B cell (primary cell): Measurements from ENCODE around the gene SUOX. TPM values are rescaled to one million over a fixed set of nuclear protein-coding genes. Genes with fewer than 3 reads are reported as not detected.

ENCODE experiments used
- ATAC-seq: fragments of 200-7000 bp; cut with Tn5 transposase; one replicate; pipeline ENCODE4 v1.10.0; 2021; ENCODE audit warnings: low read depth, mild to moderate bottlenecking, moderate number of reproducible peaks, moderate library complexity
- CTCF ChIA-PET: fragments of 350-600 bp; sonication (Branson Sonifier 250); formaldehyde crosslinking; loops from one replicate; lab custom pipeline; 2021; ENCODE audit warnings: antibody characterized with exemption, inconsistent platforms; lab: Charles Lee
- POLR2A ChIA-PET: fragments of 350-600 bp; sonication (Branson Sonifier 250); formaldehyde crosslinking; loops from one replicate; lab custom pipeline; 2021; ENCODE audit warnings: antibody characterized with exemption; lab: Charles Lee
- DNase-seq: peaks from one replicate; pipeline ENCODE4 v3.0.0; 2013
- H2AFZ ChIP-seq: 2 replicates; pipeline ENCODE4 v1.6.1; 2012; ENCODE audit warnings: mild to moderate bottlenecking, low read depth, low read length; ENCODE audit not compliant: insufficient read depth, poor library complexity, severe bottlenecking
- H3K27ac ChIP-seq, 2 donors: 1 replicate in 1 of 2; 2 replicates in 1 of 2; pipeline ENCODE4 v1.5.1; 2012 to 2013; ENCODE audit warnings: low read length in 2 of 2, mild to moderate bottlenecking in 2 of 2, moderate library complexity in 1 of 2
- H3K27me3 ChIP-seq, 4 experiments: fragments of 200-600 bp in 1 of 4; sonication (generic) in 1 of 4; replicated peaks in 1 of 4; 1 replicate in 2 of 4; 2 replicates in 2 of 4; pipeline versions ENCODE4 v1.6.1 to v1.7.0; 2013 to 2016; ENCODE audit warnings: low read length in 3 of 4, mild to moderate bottlenecking in 2 of 4, mixed read lengths in 1 of 4, moderate library complexity in 1 of 4; ENCODE audit not compliant: insufficient read depth in 4 of 4, control insufficient read depth in 3 of 4; ENCODE audit errors: control extremely low read depth in 1 of 4
- H3K36me3 ChIP-seq, 2 experiments: replicated peaks in 1 of 2; 1 replicate in 1 of 2; 2 replicates in 1 of 2; pipeline versions ENCODE4 v1.6.1 to v1.7.1; 2013; ENCODE audit warnings: low read length in 1 of 2; ENCODE audit not compliant: insufficient read depth in 2 of 2, control insufficient read depth in 1 of 2; ENCODE audit errors: control extremely low read depth in 1 of 2, extremely low read depth in 1 of 2
- H3K4me1 ChIP-seq, 2 donors: fragments of 200-600 bp in 1 of 2; sonication (generic) in 1 of 2; 1 replicate in 1 of 2; 2 replicates in 1 of 2; pipeline versions ENCODE4 v1.5.1 to v1.6.1; 2013 to 2017; ENCODE audit warnings: low read length in 2 of 2; ENCODE audit not compliant: control insufficient read depth in 2 of 2, insufficient read depth in 2 of 2
- H3K4me2 ChIP-seq: replicated peaks from 2 replicates; pipeline ENCODE3; 2012; ENCODE audit warnings: mild to moderate bottlenecking, low read depth, low read length; ENCODE audit not compliant: poor library complexity, severe bottlenecking
- H3K4me3 ChIP-seq, 5 experiments: fragments of 200-600 bp in 1 of 5; sonication (generic) in 1 of 5; 1 replicate in 3 of 5; 2 replicates in 2 of 5; pipeline versions ENCODE4 v1.5.1 to v1.7.0; 2011 to 2016; ENCODE audit warnings: low read length in 4 of 5, mild to moderate bottlenecking in 4 of 5, low read depth in 2 of 5, control low read depth in 1 of 5, moderate library complexity in 1 of 5; ENCODE audit not compliant: insufficient read depth in 1 of 5; ENCODE audit errors: control extremely low read depth in 1 of 5, extremely low read depth in 1 of 5
- H3K79me2 ChIP-seq: fragments of 200-600 bp; sonication (generic); one replicate; pipeline ENCODE4 v1.6.0; 2016; ENCODE audit warnings: low read length; ENCODE audit not compliant: control insufficient read depth, insufficient read depth
- H3K9ac ChIP-seq: fragments of 200-600 bp; sonication (generic); 2 replicates; pipeline ENCODE4 v1.6.1; 2017; ENCODE audit warnings: mild to moderate bottlenecking, low read length, moderate library complexity
- H3K9me3 ChIP-seq, 3 donors: one replicate each; pipeline versions ENCODE4 v1.6.1 to v1.7.1; 2013; ENCODE audit warnings: low read length in 2 of 3; ENCODE audit not compliant: control insufficient read depth in 2 of 3, insufficient read depth in 1 of 3; ENCODE audit errors: control extremely low read depth in 1 of 3
- H4K20me1 ChIP-seq: 2 replicates; pipeline ENCODE4 v1.6.0; 2012; ENCODE audit warnings: mild to moderate bottlenecking, low read length; ENCODE audit not compliant: insufficient read depth, control insufficient read depth, poor library complexity, severe bottlenecking
- H3K27ac Mint-ChIP-seq: one replicate; pipeline ENCODE4 v1.8.0; 2021; ENCODE audit warnings: mixed read lengths
- H3K27me3 Mint-ChIP-seq: one replicate; pipeline ENCODE4 v1.8.0; 2021; ENCODE audit warnings: mixed read lengths
- H3K4me1 Mint-ChIP-seq: one replicate; pipeline ENCODE4 v1.8.0; 2021; ENCODE audit warnings: mixed read lengths
- H3K4me3 Mint-ChIP-seq: one replicate; pipeline ENCODE4 v1.8.0; 2021; ENCODE audit warnings: mixed read lengths
- H3K9me3 Mint-ChIP-seq: one replicate; pipeline ENCODE4 v1.8.0; 2022; ENCODE audit warnings: mixed read lengths; ENCODE audit not compliant: insufficient read depth
- CTCF ChIP-seq: fragments of 200-600 bp; IDR thresholded peaks from one replicate; pipeline ENCODE4 v1.8.0; 2022; ENCODE audit warnings: antibody characterized with exemption, mild to moderate bottlenecking
- EZH2 ChIP-seq: IDR thresholded peaks from 2 replicates; pipeline ENCODE4 v1.6.1; 2012; ENCODE audit warnings: borderline replicate concordance, low read depth, mild to moderate bottlenecking, moderate library complexity, low read length; ENCODE audit not compliant: insufficient read depth, poor library complexity, severe bottlenecking
- WGBS: methylation state at CpG from one replicate; pipeline ENCODE4 v1.1.5; 2013; ENCODE audit warnings: missing lambda C conversion rate; ENCODE audit not compliant: insufficient coverage; 5-methylcytosine and 5-hydroxymethylcytosine counted together
- intact Hi-C: fragments of 100-400 bp; cut with micrococcal nuclease; formaldehyde crosslinking; loops from one replicate; pipeline ENCODE4 v1.10.0; 2022
- polyA plus RNA-seq: library from polyadenylated mRNA; depleted of rRNA; stranded (reverse); fragments of >200 nt; gene quantifications from 2 replicates; pipeline ENCODE4 v1.2.3, GENCODE V29; 2012
- total RNA-seq, 2 donors: library from RNA; stranded (reverse); fragments of 120-200 nt in 1 of 2; gene quantifications; 1 replicate in 1 of 2; 2 replicates in 1 of 2; pipeline versions ENCODE4 v1.2.3 to v1.2.4, GENCODE V29; 2013 to 2022

Gene SUOX
- total and polyA plus RNA-seq, 2 donors (not counting 1 experiment from before 2014, with no cell fraction given) = 3.1 to 7.5 TPM

GRCh38 chr12:55957106-55957859 is 39.8 kb upstream of the SUOX start:
- ChIA-PET CTCF (interaction anchor here (1.1 to 1.9 kb wide), 2 partner anchors 72 to 137 kb away, joined by 4 to 6 read pairs; no protein-coding TSS in a partner anchor), POLR2A (no interaction called here)
- no peaks in the 10 kb centered on the region for H3K79me2 ChIP-seq
- H3K4me2 ChIP-seq = no peak overlapping the region
- H4K20me1 ChIP-seq = peaks cover 2% of the 10 kb centered on the region
- no peaks in the 10 kb centered on the region for H3K27me3 ChIP-seq
- no peak for TF ChIP-seq CTCF
- no peak for TF ChIP-seq EZH2
- H2AFZ ChIP-seq = no peak overlapping the region
- Mint-ChIP-seq H3K27me3 (no peaks in the 10 kb centered on the region), H3K27ac (peak overlapping the region; percentile 15), H3K9me3 (no peaks in the 10 kb centered on the region), H3K4me1 (no peaks in the 10 kb centered on the region), H3K4me3 (no peak overlapping the region)
- H3K9ac ChIP-seq = no peak overlapping the region
- no peaks in the 10 kb centered on the region for H3K9me3 ChIP-seq
- intact Hi-C loops = no loop called here
- DNase-seq (no peak), ATAC-seq (no peak)
- H3K36me3 ChIP-seq = peaks cover 10 to 24% of the 10 kb centered on the region in 2 experiments
- WGBS = 86% methylated on average over 5 of the region's 5 CpGs
- H3K4me1 ChIP-seq = no peaks in the 10 kb centered on the region
- H3K27ac ChIP-seq = peak overlapping the region in 1 of 2 donors; percentile 35
- no peak overlapping the region for H3K4me3 ChIP-seq

- 88% methylated on average over 2 of the region's 2 CpGs for WGBS
- no peaks in the 10 kb centered on the region for H3K9me3 Mint-ChIP-seq
- H2AFZ ChIP-seq = no peak overlapping the region
- no peaks in the 10 kb centered on the region for H3K27me3 Mint-ChIP-seq
- ChIA-PET CTCF (no interaction called here), POLR2A (interaction anchor here (0.7 kb wide), 1 partner anchor 141 kb away, joined by 11 read pairs; no protein-coding TSS in a partner anchor)
- H3K4me1 Mint-ChIP-seq = peaks cover 29% of the 10 kb centered on the region
- no peaks in the 10 kb centered on the region for H4K20me1 ChIP-seq
- H3K9me3 ChIP-seq = no peaks in the 10 kb centered on the region
- peaks cover 16 to 20% of the 10 kb centered on the region in 2 donors for H3K4me1 ChIP-seq
- intact Hi-C loops = no loop called here
- no peaks in the 10 kb centered on the region for H3K36me3 ChIP-seq
- no peak overlapping the region for H3K4me3 Mint-ChIP-seq
- no peak overlapping the region for H3K4me3 ChIP-seq
- H3K27me3 ChIP-seq = no peaks in the 10 kb centered on the region
- H3K4me2 ChIP-seq = no peak overlapping the region
- no peak overlapping the region for H3K27ac ChIP-seq
- TF ChIP-seq EZH2 = no peak
- no peak for TF ChIP-seq CTCF
- no peak overlapping the region for H3K9ac ChIP-seq
- H3K27ac Mint-ChIP-seq = no peak overlapping the region
- H3K79me2 ChIP-seq = peaks cover 18% of the 10 kb centered on the region
- ATAC-seq (no peak), DNase-seq (no peak)
Measured at GRCh38 chr12:55963760-55964159, 33.3 kb upstream of the SUOX start.
